A549 (cell line): Measurements from ENCODE around the gene IFT88. TPM values are rescaled to one million over a fixed set of nuclear protein-coding genes. Genes with fewer than 3 reads are reported as not detected.

Experiments used
- ATAC-seq, 2 experiments: fragments of 200-7000 bp in 1 of 2; fragments of >200 bp in 1 of 2; cut with Nextera tagmentation in 1 of 2; cut with Tn5 transposase in 1 of 2; 3 replicates each; pipeline versions ENCODE4 v1.8.0 to v1.9.1; 2018 to 2020; ENCODE audit warnings: mild to moderate bottlenecking in 1 of 2, moderate library complexity in 1 of 2
- CTCF ChIA-PET: fragments of 300-600 bp; sonication (Branson Sonifier 250); formaldehyde crosslinking; extraction: SDS; loops from one replicate; lab custom pipeline; 2021; ENCODE audit warnings: antibody characterized with exemption, inconsistent platforms; lab: Yijun Ruan, JAX
- POLR2A ChIA-PET: fragments of 350-600 bp; formaldehyde crosslinking; extraction: SDS; loops from one replicate; lab custom pipeline; 2021; ENCODE audit warnings: antibody characterized with exemption, inconsistent platforms; lab: Yijun Ruan, JAX
- DNase-seq, 2 experiments: peaks; one replicate each; pipeline versions ENCODE4 v3.0.0 to v3.0.0-alpha.2; 2011 to 2016; ENCODE audit warnings: low read depth in 1 of 2, low spot score in 1 of 2
- FAIRE-seq: peaks from 2 replicates; lab custom pipeline; 2011; peaks lifted over from hg19 to GRCh38; lab: Jason Lieb, UNC
- H3K27ac ChIP-seq, 2 experiments: fragments of >200 bp; sonication (Bioruptor Twin); formaldehyde crosslinking; 3 replicates each; pipeline ENCODE4 v1.5.1; 2016 to 2017
- H3K4me1 ChIP-seq: fragments of >200 bp; sonication (Bioruptor Twin); formaldehyde crosslinking; 3 replicates; pipeline ENCODE4 v1.6.1; 2016
- H3K4me2 ChIP-seq: fragments of >200 bp; sonication (Bioruptor Twin); formaldehyde crosslinking; 3 replicates; pipeline ENCODE4 v1.6.1; 2016
- H3K4me3 ChIP-seq: fragments of >200 bp; sonication (Bioruptor Twin); formaldehyde crosslinking; 3 replicates; pipeline ENCODE4 v1.5.1; 2016
- H3K9me3 ChIP-seq: fragments of >200 bp; sonication (Bioruptor Twin); formaldehyde crosslinking; 3 replicates; pipeline ENCODE4 v1.6.1; 2016
- CBX2 ChIP-seq: fragments of 200-600 bp; sonication (generic); IDR thresholded peaks from 2 replicates; pipeline ENCODE4 v1.6.1; 2016; ENCODE audit warnings: low read depth, mild to moderate bottlenecking, borderline replicate concordance
- CEBPB ChIP-seq, 2 experiments: fragments of >200 bp in 1 of 2; sonication (Bioruptor Twin) in 1 of 2; formaldehyde crosslinking in 1 of 2; IDR thresholded peaks; 2 replicates each; pipeline ENCODE4 v1.6.1; 2012 to 2016
- CHD2 ChIP-seq: fragments of 150-350 bp; IDR thresholded peaks from 2 replicates; pipeline ENCODE4 v1.6.1; 2014; ENCODE audit warnings: low read length; ENCODE audit not compliant: partially characterized antibody
- CHD4 ChIP-seq: fragments of 200-600 bp; sonication (generic); IDR thresholded peaks from 2 replicates; pipeline ENCODE4 v1.6.1; 2016; ENCODE audit warnings: antibody characterized with exemption, mild to moderate bottlenecking, borderline replicate concordance
- E2F6 ChIP-seq: IDR thresholded peaks from 2 replicates; pipeline ENCODE4 v1.6.1; 2012; ENCODE audit warnings: low read depth, borderline replicate concordance
- HMGXB4 ChIP-seq: fragments of 250-450 bp; sonication (Bioruptor Pico); IDR thresholded peaks from 2 replicates; pipeline ENCODE4 v1.5.0; 2021; ENCODE audit warnings: mild to moderate bottlenecking, moderate library complexity, borderline replicate concordance
- KDM1A ChIP-seq: fragments of 200-600 bp; sonication (generic); IDR thresholded peaks from 2 replicates; pipeline ENCODE4 v1.6.1; 2016; ENCODE audit warnings: low read depth, mild to moderate bottlenecking
- MAZ ChIP-seq: fragments of 150-350 bp; IDR thresholded peaks from 2 replicates; pipeline ENCODE4 v1.6.1; 2014; ENCODE audit warnings: antibody characterized with exemption, low read depth, low read length, borderline replicate concordance
- MYC ChIP-seq: IDR thresholded peaks from 2 replicates; pipeline ENCODE4 v1.6.1; 2012; ENCODE audit warnings: mild to moderate bottlenecking, inconsistent platforms, low read length, improper control_type of control experiment, borderline replicate concordance
- NR3C1 ChIP-seq: fragments of >200 bp; sonication (Bioruptor Twin); formaldehyde crosslinking; IDR thresholded peaks from 3 replicates; pipeline ENCODE4 v1.6.1; 2017
- PBX3 ChIP-seq: IDR thresholded peaks from 2 replicates; pipeline ENCODE4 v1.6.1; 2012
- PHF8 ChIP-seq: fragments of 200-600 bp; sonication (generic); IDR thresholded peaks from 2 replicates; pipeline ENCODE4 v1.6.1; 2016; ENCODE audit warnings: low read depth, mild to moderate bottlenecking, antibody characterized with exemption, moderate library complexity, borderline replicate concordance
- POLR2A ChIP-seq: IDR thresholded peaks from 2 replicates; pipeline ENCODE4 v1.6.1; 2012; ENCODE audit warnings: mild to moderate bottlenecking, low read length
- RFX5 ChIP-seq: fragments of 450-650 bp; IDR thresholded peaks from 2 replicates; pipeline ENCODE4 v1.7.1; 2014; ENCODE audit warnings: antibody characterized with exemption, mild to moderate bottlenecking, moderate library complexity
- SMC3 ChIP-seq: fragments of >200 bp; sonication (Bioruptor Twin); formaldehyde crosslinking; IDR thresholded peaks from 3 replicates; pipeline ENCODE4 v1.6.1; 2018; ENCODE audit warnings: inconsistent platforms
- TFCP2L1 ChIP-seq: fragments of 250-450 bp; sonication (Bioruptor Pico); IDR thresholded peaks from 2 replicates; pipeline ENCODE4 v1.5.0; 2021; ENCODE audit warnings: mild to moderate bottlenecking
- ZC3H11A ChIP-seq: fragments of 450-650 bp; IDR thresholded peaks from 2 replicates; pipeline ENCODE4 v1.6.1; 2014; ENCODE audit warnings: antibody characterized with exemption, mild to moderate bottlenecking
- ZFP36 ChIP-seq: fragments of 450-650 bp; IDR thresholded peaks from 2 replicates; pipeline ENCODE4 v1.6.1; 2014; ENCODE audit warnings: borderline replicate concordance; ENCODE audit not compliant: partially characterized antibody
- WGBS: methylation state at CpG from one replicate; pipeline ENCODE4 v1.1.6; 2017; ENCODE audit errors: missing lambda C conversion rate; 5-methylcytosine and 5-hydroxymethylcytosine counted together
- polyA plus RNA-seq, 4 experiments: library from polyadenylated mRNA; depleted of rRNA in 3 of 4; stranded (reverse); fragments of >200 nt; fragmentation: RNase III in 1 of 4; extraction: RNeasy Plus Mini Kit Qiagen cat#74134 plus additional on column Dnase treatment in 1 of 4; gene quantifications; 2 replicates in 3 of 4; 3 replicates in 1 of 4; pipeline ENCODE4 v1.2.3, GENCODE V29; 2011 to 2017
- TF ChIP-seq, protein P1 (sequence below): fragments of 250-450 bp; sonication (Bioruptor Pico); IDR thresholded peaks from 2 replicates; pipeline ENCODE4 v1.5.0; 2020; ENCODE audit warnings: low read depth, mild to moderate bottlenecking, moderate library complexity
- TF ChIP-seq, protein P2 (sequence below): fragments of >200 bp; sonication (Bioruptor Twin); formaldehyde crosslinking; IDR thresholded peaks from 3 replicates; pipeline ENCODE4 v1.5.1; 2016
- TF ChIP-seq, protein P3 (sequence below): fragments of 150-350 bp; IDR thresholded peaks from 2 replicates; pipeline ENCODE4 v1.6.1; 2014; ENCODE audit warnings: low read depth, mild to moderate bottlenecking, low read length
- TF ChIP-seq, protein P4 (sequence below): IDR thresholded peaks from 2 replicates; pipeline ENCODE4 v1.6.1; 2012

The IFT88 gene
- polyA plus RNA-seq, 2 of the 4 experiments (the other 2 are of a cell fraction), result 13.2 to 19.1 TPM

DNA sequence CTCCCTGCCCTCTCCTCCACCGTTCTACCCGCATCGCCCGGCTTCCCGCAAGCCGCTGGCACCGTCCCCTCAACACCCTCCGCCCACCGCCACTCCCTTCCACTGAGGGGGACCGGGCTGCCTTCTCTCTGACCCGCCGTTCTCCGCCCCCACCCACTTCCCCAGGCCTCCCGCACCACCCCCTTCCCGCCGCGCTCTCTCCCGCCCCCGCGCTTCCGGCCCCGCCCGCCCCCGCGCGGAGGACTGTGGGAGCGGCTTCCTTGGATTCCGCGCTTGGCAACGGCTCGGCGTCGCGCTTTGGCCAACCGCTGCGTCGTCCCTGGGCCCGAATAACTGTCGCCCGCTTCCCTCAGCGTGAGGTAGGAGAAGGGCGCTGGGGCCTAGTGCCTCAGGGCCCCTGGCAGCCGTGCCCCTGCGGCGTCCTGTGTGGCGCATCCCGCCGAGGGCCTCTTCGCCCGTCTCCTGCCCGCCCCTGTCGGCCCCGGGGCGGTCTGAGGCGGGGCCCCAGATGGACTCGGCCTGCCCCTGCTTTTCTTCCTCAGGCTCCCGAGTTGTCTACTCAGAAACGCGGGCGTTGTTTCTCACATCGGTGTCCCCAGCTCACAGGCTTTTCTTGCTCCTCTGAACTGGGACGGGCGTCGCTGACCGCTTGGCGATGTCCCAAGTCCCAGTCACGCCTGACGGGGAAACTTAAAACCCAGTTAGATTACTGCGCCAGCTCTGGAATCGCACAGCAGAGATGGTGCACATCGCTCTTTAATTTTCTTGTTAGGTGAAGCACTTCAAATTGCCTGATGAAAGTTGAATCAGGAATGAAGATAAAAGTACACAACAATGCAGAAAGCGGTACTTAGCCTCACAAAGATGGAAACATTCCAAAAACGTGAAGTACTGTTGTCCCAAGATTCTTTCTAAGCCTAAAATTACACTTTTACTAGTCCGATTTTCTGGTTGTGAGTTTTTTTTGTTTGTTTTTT lies at the start of gene IFT88 (continued):
- TF ChIP-seq, protein P1, sequence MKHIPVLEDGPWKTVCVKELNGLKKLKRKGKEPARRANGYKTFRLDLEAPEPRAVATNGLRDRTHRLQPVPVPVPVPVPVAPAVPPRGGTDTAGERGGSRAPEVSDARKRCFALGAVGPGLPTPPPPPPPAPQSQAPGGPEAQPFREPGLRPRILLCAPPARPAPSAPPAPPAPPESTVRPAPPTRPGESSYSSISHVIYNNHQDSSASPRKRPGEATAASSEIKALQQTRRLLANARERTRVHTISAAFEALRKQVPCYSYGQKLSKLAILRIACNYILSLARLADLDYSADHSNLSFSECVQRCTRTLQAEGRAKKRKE (CRISPR knock-in tag), result no peak
- TF ChIP-seq RFX5, result no peak
- TF ChIP-seq HMGXB4 (CRISPR knock-in tag), result no peak
- no peak for TF ChIP-seq TFCP2L1 (CRISPR knock-in tag)
- TF ChIP-seq, protein P2, sequence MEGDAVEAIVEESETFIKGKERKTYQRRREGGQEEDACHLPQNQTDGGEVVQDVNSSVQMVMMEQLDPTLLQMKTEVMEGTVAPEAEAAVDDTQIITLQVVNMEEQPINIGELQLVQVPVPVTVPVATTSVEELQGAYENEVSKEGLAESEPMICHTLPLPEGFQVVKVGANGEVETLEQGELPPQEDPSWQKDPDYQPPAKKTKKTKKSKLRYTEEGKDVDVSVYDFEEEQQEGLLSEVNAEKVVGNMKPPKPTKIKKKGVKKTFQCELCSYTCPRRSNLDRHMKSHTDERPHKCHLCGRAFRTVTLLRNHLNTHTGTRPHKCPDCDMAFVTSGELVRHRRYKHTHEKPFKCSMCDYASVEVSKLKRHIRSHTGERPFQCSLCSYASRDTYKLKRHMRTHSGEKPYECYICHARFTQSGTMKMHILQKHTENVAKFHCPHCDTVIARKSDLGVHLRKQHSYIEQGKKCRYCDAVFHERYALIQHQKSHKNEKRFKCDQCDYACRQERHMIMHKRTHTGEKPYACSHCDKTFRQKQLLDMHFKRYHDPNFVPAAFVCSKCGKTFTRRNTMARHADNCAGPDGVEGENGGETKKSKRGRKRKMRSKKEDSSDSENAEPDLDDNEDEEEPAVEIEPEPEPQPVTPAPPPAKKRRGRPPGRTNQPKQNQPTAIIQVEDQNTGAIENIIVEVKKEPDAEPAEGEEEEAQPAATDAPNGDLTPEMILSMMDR, result no peak
- no peak for TF ChIP-seq KDM1A

- CTCF ChIA-PET, result no interaction called here
Measured at GRCh38 chr13:20518660-20519100, 48.3 kb upstream of the IFT88 start.

DNA sequence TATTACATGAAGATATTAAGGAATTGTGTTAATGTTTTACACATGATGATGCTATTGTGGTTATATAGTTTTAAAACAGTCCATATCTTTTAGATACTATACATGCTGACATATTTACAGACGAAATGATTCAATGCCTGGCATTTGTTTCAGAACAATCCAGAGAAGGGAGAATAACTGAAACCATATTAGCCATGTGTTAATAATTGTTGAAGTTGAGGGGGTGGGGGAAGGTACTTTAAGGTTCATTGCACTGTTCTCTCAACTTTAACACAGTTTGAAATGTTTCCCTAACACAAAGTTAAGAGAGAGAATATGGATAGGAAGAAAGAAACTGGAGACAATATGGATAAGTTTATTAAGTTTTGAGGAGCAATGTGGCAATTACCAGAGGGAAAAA lies 47.1 kb upstream of the IFT88 start:
- DNase-seq, result no peak
- FAIRE-seq, result no peak
- no peak overlapping the region for H3K4me2 ChIP-seq
- 0 out of 3 replicates have a peak, but pooled peaks cover 2% of the 10 kb centered on the region for H3K4me1 ChIP-seq
- CTCF ChIA-PET, result no interaction called here
- H3K27ac ChIP-seq, result no peak overlapping the region
- 40% methylated on average over 1 of the region's 1 CpG for WGBS
- ATAC-seq, result no peak
- POLR2A ChIA-PET, result no interaction called here
- no peaks in the 10 kb centered on the region for H3K9me3 ChIP-seq
- H3K4me3 ChIP-seq, result no peak overlapping the region
- TF ChIP-seq NR3C1, result no peak
- TF ChIP-seq CEBPB (IDR thresholded peaks at IDR 0.05), result no peak
- TF ChIP-seq, protein P3, sequence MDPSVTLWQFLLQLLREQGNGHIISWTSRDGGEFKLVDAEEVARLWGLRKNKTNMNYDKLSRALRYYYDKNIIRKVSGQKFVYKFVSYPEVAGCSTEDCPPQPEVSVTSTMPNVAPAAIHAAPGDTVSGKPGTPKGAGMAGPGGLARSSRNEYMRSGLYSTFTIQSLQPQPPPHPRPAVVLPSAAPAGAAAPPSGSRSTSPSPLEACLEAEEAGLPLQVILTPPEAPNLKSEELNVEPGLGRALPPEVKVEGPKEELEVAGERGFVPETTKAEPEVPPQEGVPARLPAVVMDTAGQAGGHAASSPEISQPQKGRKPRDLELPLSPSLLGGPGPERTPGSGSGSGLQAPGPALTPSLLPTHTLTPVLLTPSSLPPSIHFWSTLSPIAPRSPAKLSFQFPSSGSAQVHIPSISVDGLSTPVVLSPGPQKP, result no peak
- no peak for TF ChIP-seq E2F6
- TF ChIP-seq MAZ, result no peak
- TF ChIP-seq HMGXB4 (CRISPR knock-in tag), result no peak
- TF ChIP-seq SMC3, result no peak
- TF ChIP-seq PBX3, result no peak
- no peak for TF ChIP-seq ZC3H11A

More at GRCh38 chr13:20518660-20519100, 48.3 kb upstream of the IFT88 start:
- no peak overlapping the region for H3K27ac ChIP-seq
- DNase-seq (no peak), ATAC-seq (no peak), FAIRE-seq (no peak)
- H3K4me2 ChIP-seq, result no peak overlapping the region
- no peaks in the 10 kb centered on the region for H3K4me1 ChIP-seq
- POLR2A ChIA-PET, result no interaction called here
- 60% methylated on average over 7 of the region's 7 CpGs for WGBS
- H3K9me3 ChIP-seq, result no peaks in the 10 kb centered on the region
- H3K4me3 ChIP-seq, result no peak overlapping the region
- TF ChIP-seq CBX2 (no peak), CEBPB (IDR thresholded peaks at IDR 0.05) (no peak), MYC (no peak), ZFP36 (no peak), CHD4 (no peak), PHF8 (no peak), POLR2A (no peak), CHD2 (no peak)
- TF ChIP-seq, protein P4, sequence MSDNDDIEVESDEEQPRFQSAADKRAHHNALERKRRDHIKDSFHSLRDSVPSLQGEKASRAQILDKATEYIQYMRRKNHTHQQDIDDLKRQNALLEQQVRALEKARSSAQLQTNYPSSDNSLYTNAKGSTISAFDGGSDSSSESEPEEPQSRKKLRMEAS, result no peak
- TF ChIP-seq, protein P2, result no peak
- TF ChIP-seq, all 56 proteins: peak for 0
